GM12892 (cell line): Measurements from ENCODE around the gene RSAD1.

Experiments used
- POLR2A ChIP-seq: IDR thresholded peaks from 2 replicates; pipeline ENCODE4 v1.6.1; 2011; ENCODE audit warnings: low read depth, low read length, control low read depth
- POLR2AphosphoS5 ChIP-seq: IDR thresholded peaks from 2 replicates; pipeline ENCODE4 v1.6.1; 2011; ENCODE audit warnings: low read depth, low read length, control low read depth
- TAF1 ChIP-seq: IDR thresholded peaks from 2 replicates; pipeline ENCODE4 v1.6.1; 2011; ENCODE audit warnings: low read depth, mild to moderate bottlenecking, control low read depth, low read length, borderline replicate concordance

- no peak for TF ChIP-seq POLR2AphosphoS5
- TF ChIP-seq POLR2A, result no peak
- no peak for TF ChIP-seq TAF1
These were observed 16.2 kb upstream of the RSAD1 start for GRCh38 chr17:50462446-50462845.
